ENCODE results near the gene URB2. TPM values are rescaled to one million over a fixed set of nuclear protein-coding genes. Genes with fewer than 3 reads are reported as not detected.

URB2 gene
- total and polyA plus RNA-seq, 4 donors: 1.2 to 10.5 (median 6.2) TPM

DNA sequence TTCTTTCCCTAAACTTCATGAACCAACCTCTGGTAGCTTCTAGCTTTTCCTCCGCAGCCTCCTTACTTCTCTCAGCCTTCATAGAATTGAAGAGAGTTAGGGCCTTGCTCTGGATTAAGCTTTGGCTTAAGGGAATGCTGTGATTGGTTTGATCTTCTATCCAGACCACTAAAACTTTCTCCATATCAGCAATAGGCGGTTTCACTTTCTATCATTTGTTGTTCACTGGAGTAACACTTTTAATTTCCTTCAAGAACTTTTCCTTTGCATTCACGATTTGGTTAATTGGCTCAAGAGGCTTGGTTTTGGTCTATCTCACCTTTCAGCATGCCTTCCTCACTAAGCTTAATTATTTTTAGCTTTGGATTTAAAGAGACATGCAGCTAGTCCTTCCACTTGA, 5.1 kb downstream of the URB2 start:
- TF ChIP-seq JUND (IDR thresholded peaks at IDR 0.05) (no peak), YY1 (IDR thresholded peaks at IDR 0.05) (no peak), SP1 (IDR thresholded peaks at IDR 0.05) (no peak)
- TF ChIP-seq, protein P1, sequence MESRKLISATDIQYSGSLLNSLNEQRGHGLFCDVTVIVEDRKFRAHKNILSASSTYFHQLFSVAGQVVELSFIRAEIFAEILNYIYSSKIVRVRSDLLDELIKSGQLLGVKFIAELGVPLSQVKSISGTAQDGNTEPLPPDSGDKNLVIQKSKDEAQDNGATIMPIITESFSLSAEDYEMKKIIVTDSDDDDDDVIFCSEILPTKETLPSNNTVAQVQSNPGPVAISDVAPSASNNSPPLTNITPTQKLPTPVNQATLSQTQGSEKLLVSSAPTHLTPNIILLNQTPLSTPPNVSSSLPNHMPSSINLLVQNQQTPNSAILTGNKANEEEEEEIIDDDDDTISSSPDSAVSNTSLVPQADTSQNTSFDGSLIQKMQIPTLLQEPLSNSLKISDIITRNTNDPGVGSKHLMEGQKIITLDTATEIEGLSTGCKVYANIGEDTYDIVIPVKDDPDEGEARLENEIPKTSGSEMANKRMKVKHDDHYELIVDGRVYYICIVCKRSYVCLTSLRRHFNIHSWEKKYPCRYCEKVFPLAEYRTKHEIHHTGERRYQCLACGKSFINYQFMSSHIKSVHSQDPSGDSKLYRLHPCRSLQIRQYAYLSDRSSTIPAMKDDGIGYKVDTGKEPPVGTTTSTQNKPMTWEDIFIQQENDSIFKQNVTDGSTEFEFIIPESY (IDR thresholded peaks at IDR 0.05): no peak
- Histone ChIP-seq H3K27ac (ENCODE audit: low read depth in 1 of 2, low read length in 2 of 2) (no peak overlapping the region), H3K27me3 (ENCODE audit: control insufficient read depth in 4 of 4, insufficient read depth in 4 of 4, low read length in 3 of 4) (no peaks in the 10 kb centered on the region), H3K36me3 (ENCODE audit: control insufficient read depth in 4 of 4, insufficient read depth in 3 of 4, low read depth in 1 of 4, low read length in 3 of 4) (peaks cover 2 to 15% (median 14%) of the 10 kb centered on the region in 4 donors), H3K4me1 (ENCODE audit: control insufficient read depth in 4 of 4, insufficient read depth in 4 of 4, low read length in 3 of 4) (peaks cover 2 to 12% (median 10%) of the 10 kb centered on the region in 4 donors), H3K9ac (ENCODE audit: low read depth in 1 of 2, low read length in 2 of 2) (no peak overlapping the region), H3K9me3 (ENCODE audit: control insufficient read depth in 4 of 4, low read length in 3 of 4) (no peaks in the 10 kb centered on the region), H3K4me3 (ENCODE audit: low read depth in 1 of 3, low read length in 3 of 3) (no peak overlapping the region)
- no peak for DNase-seq (ENCODE audit: low spot score)
- WGBS: 86% methylated on average over 3 of the region's 3 CpGs

DNA sequence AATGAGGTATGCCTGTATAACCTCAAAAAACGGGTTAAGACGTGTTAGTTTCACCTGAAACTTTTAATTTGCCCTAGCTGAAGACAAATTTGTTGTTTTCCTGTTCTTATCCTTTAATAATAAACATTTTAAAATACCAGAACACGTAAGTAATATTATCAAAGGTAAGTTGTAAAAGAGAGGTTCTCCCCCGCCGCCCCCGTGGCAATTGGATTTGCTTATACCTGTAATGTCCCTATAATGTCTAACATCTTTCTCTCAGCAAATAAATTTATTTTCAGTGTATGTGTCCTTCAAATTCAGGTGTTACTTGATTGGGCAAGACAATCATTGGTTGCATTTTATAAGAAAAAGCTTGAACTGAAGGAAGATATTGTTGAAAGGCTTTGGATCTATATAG, 5.9 kb downstream of the URB2 start:
- WGBS: 97% methylated on average over 6 of the region's 6 CpGs
- peaks cover 7 to 23% (median 18%) of the 10 kb centered on the region in 4 donors for H3K36me3 ChIP-seq (ENCODE audit: control insufficient read depth in 4 of 4, insufficient read depth in 3 of 4, low read depth in 1 of 4, low read length in 3 of 4)
- no peaks in the 10 kb centered on the region for H3K27me3 ChIP-seq (ENCODE audit: control insufficient read depth in 4 of 4, insufficient read depth in 4 of 4, low read length in 3 of 4)
- H3K9me3 ChIP-seq (ENCODE audit: control insufficient read depth in 4 of 4, low read length in 3 of 4): no peaks in the 10 kb centered on the region
- no peak overlapping the region for H3K27ac ChIP-seq (ENCODE audit: low read depth in 1 of 2, low read length in 2 of 2)
- H3K4me3 ChIP-seq (ENCODE audit: low read depth in 1 of 3, low read length in 3 of 3): no peak overlapping the region
- DNase-seq (ENCODE audit: low spot score): no peak
- peaks cover 2 to 7% (median 5%) of the 10 kb centered on the region in 4 donors for H3K4me1 ChIP-seq (ENCODE audit: control insufficient read depth in 4 of 4, insufficient read depth in 4 of 4, low read length in 3 of 4)
- H3K9ac ChIP-seq (ENCODE audit: low read depth in 1 of 2, low read length in 2 of 2): no peak overlapping the region
- TF ChIP-seq EGR1 (IDR thresholded peaks at IDR 0.05; ENCODE audit: low read depth in 2 of 2) (no peak), SP1 (IDR thresholded peaks at IDR 0.05) (no peak), JUND (IDR thresholded peaks at IDR 0.05) (no peak), FOXA1 (IDR thresholded peaks at IDR 0.05) (no peak), RXRA (IDR thresholded peaks at IDR 0.05) (no peak), GABPA (IDR thresholded peaks at IDR 0.05 in 1 of 2, conservative IDR thresholded peaks at IDR 0.05 in 1 of 2) (no peak), FOXA2 (IDR thresholded peaks at IDR 0.05) (no peak), RAD21 (IDR thresholded peaks at IDR 0.05) (no peak), YY1 (IDR thresholded peaks at IDR 0.05) (no peak), NR2F2 (IDR thresholded peaks at IDR 0.05) (no peak), HNF4G (IDR thresholded peaks at IDR 0.05) (no peak), HNF4A (conservative IDR thresholded peaks at IDR 0.05) (no peak), TAF1 (conservative IDR thresholded peaks at IDR 0.05) (no peak)
- TF ChIP-seq, protein P1 (IDR thresholded peaks at IDR 0.05): no peak
- TF ChIP-seq, protein P2, sequence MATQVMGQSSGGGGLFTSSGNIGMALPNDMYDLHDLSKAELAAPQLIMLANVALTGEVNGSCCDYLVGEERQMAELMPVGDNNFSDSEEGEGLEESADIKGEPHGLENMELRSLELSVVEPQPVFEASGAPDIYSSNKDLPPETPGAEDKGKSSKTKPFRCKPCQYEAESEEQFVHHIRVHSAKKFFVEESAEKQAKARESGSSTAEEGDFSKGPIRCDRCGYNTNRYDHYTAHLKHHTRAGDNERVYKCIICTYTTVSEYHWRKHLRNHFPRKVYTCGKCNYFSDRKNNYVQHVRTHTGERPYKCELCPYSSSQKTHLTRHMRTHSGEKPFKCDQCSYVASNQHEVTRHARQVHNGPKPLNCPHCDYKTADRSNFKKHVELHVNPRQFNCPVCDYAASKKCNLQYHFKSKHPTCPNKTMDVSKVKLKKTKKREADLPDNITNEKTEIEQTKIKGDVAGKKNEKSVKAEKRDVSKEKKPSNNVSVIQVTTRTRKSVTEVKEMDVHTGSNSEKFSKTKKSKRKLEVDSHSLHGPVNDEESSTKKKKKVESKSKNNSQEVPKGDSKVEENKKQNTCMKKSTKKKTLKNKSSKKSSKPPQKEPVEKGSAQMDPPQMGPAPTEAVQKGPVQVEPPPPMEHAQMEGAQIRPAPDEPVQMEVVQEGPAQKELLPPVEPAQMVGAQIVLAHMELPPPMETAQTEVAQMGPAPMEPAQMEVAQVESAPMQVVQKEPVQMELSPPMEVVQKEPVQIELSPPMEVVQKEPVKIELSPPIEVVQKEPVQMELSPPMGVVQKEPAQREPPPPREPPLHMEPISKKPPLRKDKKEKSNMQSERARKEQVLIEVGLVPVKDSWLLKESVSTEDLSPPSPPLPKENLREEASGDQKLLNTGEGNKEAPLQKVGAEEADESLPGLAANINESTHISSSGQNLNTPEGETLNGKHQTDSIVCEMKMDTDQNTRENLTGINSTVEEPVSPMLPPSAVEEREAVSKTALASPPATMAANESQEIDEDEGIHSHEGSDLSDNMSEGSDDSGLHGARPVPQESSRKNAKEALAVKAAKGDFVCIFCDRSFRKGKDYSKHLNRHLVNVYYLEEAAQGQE (IDR thresholded peaks at IDR 0.05): no peak
- TF ChIP-seq, protein P3, sequence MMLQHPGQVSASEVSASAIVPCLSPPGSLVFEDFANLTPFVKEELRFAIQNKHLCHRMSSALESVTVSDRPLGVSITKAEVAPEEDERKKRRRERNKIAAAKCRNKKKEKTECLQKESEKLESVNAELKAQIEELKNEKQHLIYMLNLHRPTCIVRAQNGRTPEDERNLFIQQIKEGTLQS (IDR thresholded peaks at IDR 0.05): no peak
- TF ChIP-seq, protein P4, sequence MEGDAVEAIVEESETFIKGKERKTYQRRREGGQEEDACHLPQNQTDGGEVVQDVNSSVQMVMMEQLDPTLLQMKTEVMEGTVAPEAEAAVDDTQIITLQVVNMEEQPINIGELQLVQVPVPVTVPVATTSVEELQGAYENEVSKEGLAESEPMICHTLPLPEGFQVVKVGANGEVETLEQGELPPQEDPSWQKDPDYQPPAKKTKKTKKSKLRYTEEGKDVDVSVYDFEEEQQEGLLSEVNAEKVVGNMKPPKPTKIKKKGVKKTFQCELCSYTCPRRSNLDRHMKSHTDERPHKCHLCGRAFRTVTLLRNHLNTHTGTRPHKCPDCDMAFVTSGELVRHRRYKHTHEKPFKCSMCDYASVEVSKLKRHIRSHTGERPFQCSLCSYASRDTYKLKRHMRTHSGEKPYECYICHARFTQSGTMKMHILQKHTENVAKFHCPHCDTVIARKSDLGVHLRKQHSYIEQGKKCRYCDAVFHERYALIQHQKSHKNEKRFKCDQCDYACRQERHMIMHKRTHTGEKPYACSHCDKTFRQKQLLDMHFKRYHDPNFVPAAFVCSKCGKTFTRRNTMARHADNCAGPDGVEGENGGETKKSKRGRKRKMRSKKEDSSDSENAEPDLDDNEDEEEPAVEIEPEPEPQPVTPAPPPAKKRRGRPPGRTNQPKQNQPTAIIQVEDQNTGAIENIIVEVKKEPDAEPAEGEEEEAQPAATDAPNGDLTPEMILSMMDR (IDR thresholded peaks at IDR 0.05; ENCODE audit: low read depth, low read length, missing input control): no peak
- TF ChIP-seq, protein P5, sequence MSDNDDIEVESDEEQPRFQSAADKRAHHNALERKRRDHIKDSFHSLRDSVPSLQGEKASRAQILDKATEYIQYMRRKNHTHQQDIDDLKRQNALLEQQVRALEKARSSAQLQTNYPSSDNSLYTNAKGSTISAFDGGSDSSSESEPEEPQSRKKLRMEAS (IDR thresholded peaks at IDR 0.05): no peak

All from liver (tissue), 9 donors.